Hepatocyte (in vitro differentiated cells): ENCODE data around the gene TNFRSF13B. TPM values are rescaled to one million over a fixed set of nuclear protein-coding genes. Genes with fewer than 3 reads are reported as not detected.
"Not testable (repeated sequence)": the region's sequence is repeated elsewhere in the genome, so short reads cannot be mapped to it uniquely, and the experiment has no call there.

ENCODE experiments used
- DNase-seq: peaks from one replicate; pipeline ENCODE4 v3.0.0-alpha.2; 2016; ENCODE audit warnings: low spot score
- H2AFZ ChIP-seq: fragments of 200-600 bp; sonication (generic); 2 replicates; pipeline ENCODE4 v1.6.0; 2016; ENCODE audit warnings: antibody characterized with exemption, mild to moderate bottlenecking
- H3K27ac ChIP-seq: fragments of 200-600 bp; sonication (generic); 2 replicates; pipeline ENCODE4 v1.5.1; 2016; ENCODE audit warnings: mild to moderate bottlenecking
- H3K27me3 ChIP-seq: fragments of 200-600 bp; sonication (generic); 2 replicates; pipeline ENCODE4 v1.6.1; 2016
- H3K36me3 ChIP-seq: fragments of 200-600 bp; sonication (generic); replicated peaks from 2 replicates; pipeline ENCODE4 v1.5.1; 2016; ENCODE audit warnings: low read depth; ENCODE audit not compliant: insufficient read depth
- H3K4me1 ChIP-seq: fragments of 200-600 bp; sonication (generic); 2 replicates; pipeline ENCODE4 v1.5.1; 2016; ENCODE audit warnings: mild to moderate bottlenecking, moderate library complexity; ENCODE audit not compliant: insufficient read depth
- H3K4me2 ChIP-seq: fragments of 200-600 bp; sonication (generic); 2 replicates; pipeline ENCODE4 v1.6.0; 2016
- H3K4me3 ChIP-seq: fragments of 200-600 bp; sonication (generic); 2 replicates; pipeline ENCODE4 v1.5.1; 2016; ENCODE audit warnings: mild to moderate bottlenecking
- H3K79me2 ChIP-seq: fragments of 200-600 bp; sonication (generic); 2 replicates; pipeline ENCODE4 v1.6.0; 2017; ENCODE audit warnings: mild to moderate bottlenecking
- H3K9me2 ChIP-seq: fragments of 200-600 bp; sonication (generic); replicated peaks from 2 replicates; pipeline ENCODE4 v1.6.0; 2017; ENCODE audit warnings: mild to moderate bottlenecking; ENCODE audit not compliant: insufficient read depth
- H3K9me3 ChIP-seq: fragments of 200-600 bp; sonication (generic); 2 replicates; pipeline ENCODE4 v1.5.1; 2016; ENCODE audit warnings: low read depth, mild to moderate bottlenecking
- H4K20me1 ChIP-seq: fragments of 200-600 bp; sonication (generic); 2 replicates; pipeline ENCODE4 v1.6.0; 2016; ENCODE audit warnings: mild to moderate bottlenecking; ENCODE audit not compliant: insufficient read depth, poor library complexity, severe bottlenecking
- EZH2 ChIP-seq: fragments of 200-600 bp; sonication (generic); IDR thresholded peaks from 2 replicates; pipeline ENCODE4 v1.6.1; 2016; ENCODE audit warnings: antibody characterized with exemption, mild to moderate bottlenecking, borderline replicate concordance
- EZH2phosphoT487 ChIP-seq: fragments of 200-600 bp; sonication (generic); IDR thresholded peaks from one replicate; pipeline ENCODE4 v1.6.1; 2018; ENCODE audit warnings: antibody characterized with exemption, mild to moderate bottlenecking, low read depth, moderate library complexity; ENCODE audit not compliant: unreplicated experiment, severe bottlenecking
- WGBS: methylation state at CpG from one replicate; pipeline ENCODE4 v1.1.6; 2016; ENCODE audit warnings: low lambda C conversion rate; ENCODE audit errors: missing lambda C conversion rate; 5-methylcytosine and 5-hydroxymethylcytosine counted together
- polyA plus RNA-seq: library from polyadenylated mRNA; unstranded; fragments of >200 nt; fragmentation: Nextera tagmentation; extraction: Ambion mirVana; gene quantifications from 2 replicates; pipeline ENCODE4 v1.2.1, GENCODE V29; 2016
- total RNA-seq: library from RNA; depleted of rRNA; stranded (reverse); fragments of >200 nt; gene quantifications from 2 replicates; pipeline ENCODE4 v1.2.3, GENCODE V29; 2014
- TF ChIP-seq, protein P1 (sequence below): fragments of 200-600 bp; sonication (generic); IDR thresholded peaks from 2 replicates; pipeline ENCODE4 v1.5.1; 2016; ENCODE audit warnings: antibody characterized with exemption, mild to moderate bottlenecking; ENCODE audit not compliant: poor library complexity

The TNFRSF13B gene
- total and polyA plus RNA-seq, 2 experiments from 2014 or later: not detected

- 84% methylated on average over 19 of the region's 19 CpGs for WGBS
- DNase-seq: no peak
- H3K79me2 ChIP-seq: no peaks in the 10 kb centered on the region
- H3K4me3 ChIP-seq: no peak overlapping the region
- TF ChIP-seq, protein P1, sequence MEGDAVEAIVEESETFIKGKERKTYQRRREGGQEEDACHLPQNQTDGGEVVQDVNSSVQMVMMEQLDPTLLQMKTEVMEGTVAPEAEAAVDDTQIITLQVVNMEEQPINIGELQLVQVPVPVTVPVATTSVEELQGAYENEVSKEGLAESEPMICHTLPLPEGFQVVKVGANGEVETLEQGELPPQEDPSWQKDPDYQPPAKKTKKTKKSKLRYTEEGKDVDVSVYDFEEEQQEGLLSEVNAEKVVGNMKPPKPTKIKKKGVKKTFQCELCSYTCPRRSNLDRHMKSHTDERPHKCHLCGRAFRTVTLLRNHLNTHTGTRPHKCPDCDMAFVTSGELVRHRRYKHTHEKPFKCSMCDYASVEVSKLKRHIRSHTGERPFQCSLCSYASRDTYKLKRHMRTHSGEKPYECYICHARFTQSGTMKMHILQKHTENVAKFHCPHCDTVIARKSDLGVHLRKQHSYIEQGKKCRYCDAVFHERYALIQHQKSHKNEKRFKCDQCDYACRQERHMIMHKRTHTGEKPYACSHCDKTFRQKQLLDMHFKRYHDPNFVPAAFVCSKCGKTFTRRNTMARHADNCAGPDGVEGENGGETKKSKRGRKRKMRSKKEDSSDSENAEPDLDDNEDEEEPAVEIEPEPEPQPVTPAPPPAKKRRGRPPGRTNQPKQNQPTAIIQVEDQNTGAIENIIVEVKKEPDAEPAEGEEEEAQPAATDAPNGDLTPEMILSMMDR: no peak
- TF ChIP-seq EZH2phosphoT487: no peak
- no peak for TF ChIP-seq EZH2
- H3K27me3 ChIP-seq: no peaks in the 10 kb centered on the region
- H3K27ac ChIP-seq: no peak overlapping the region
- H2AFZ ChIP-seq: no peak overlapping the region
- H3K4me2 ChIP-seq: no peak overlapping the region
- H3K36me3 ChIP-seq: no peaks in the 10 kb centered on the region
- no peaks in the 10 kb centered on the region for H3K9me3 ChIP-seq
- no peaks in the 10 kb centered on the region for H3K4me1 ChIP-seq
- H4K20me1 ChIP-seq: no peaks in the 10 kb centered on the region
- H3K9me2 ChIP-seq: no peaks in the 10 kb centered on the region
These were observed 32.5 kb upstream of the TNFRSF13B start for GRCh38 chr17:17004251-17004996.

DNA sequence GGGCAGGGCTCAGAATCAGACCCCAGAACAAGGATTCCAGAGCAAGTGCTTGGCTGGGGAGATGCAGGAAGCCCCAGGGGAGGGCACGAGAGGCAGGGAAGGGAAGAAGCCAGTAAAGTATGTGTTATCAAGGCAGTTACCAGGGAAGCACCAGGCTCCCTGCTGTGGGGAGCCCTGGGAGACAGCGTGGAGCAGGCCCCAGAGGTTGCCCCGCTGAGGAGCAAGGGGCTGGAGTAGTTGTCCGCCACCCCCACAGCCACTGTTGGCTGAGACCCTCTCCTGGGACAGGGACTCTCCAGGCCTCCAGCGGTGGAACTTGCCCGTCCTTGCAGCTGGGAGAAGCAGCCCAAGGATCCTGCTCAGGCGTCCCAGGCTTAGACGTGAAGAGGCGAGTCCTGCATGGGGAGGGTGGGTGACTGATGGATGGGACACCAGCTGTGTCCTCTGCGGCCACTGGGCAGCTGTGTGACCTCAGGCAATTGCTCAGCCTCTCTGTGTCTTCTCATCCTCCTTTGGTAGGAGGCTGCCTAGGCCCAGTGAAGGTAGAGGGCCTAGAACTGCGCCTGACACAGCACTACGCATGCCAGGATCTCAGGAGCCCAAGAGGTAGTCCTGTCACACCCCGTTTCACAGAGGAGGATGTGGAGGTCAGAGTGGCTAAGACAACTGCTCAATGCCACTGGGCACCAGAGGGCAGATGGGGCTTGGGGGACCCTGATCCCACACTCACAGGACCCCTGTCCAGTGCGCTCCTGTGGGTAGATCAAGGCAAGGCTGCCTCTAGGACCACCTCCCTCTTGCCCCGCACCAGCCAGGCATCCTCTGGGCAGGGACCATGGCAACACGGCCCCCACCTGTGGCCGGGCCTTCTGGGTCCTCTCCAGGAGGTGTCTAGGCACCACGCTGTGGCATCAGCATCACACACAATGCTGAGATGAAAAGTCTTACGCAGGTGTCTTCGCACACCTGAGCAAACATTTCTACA is 31.1 kb upstream of the TNFRSF13B start:
- not testable (repeated sequence) for DNase-seq
- WGBS: 87% methylated on average over 19 of the region's 20 CpGs

DNA sequence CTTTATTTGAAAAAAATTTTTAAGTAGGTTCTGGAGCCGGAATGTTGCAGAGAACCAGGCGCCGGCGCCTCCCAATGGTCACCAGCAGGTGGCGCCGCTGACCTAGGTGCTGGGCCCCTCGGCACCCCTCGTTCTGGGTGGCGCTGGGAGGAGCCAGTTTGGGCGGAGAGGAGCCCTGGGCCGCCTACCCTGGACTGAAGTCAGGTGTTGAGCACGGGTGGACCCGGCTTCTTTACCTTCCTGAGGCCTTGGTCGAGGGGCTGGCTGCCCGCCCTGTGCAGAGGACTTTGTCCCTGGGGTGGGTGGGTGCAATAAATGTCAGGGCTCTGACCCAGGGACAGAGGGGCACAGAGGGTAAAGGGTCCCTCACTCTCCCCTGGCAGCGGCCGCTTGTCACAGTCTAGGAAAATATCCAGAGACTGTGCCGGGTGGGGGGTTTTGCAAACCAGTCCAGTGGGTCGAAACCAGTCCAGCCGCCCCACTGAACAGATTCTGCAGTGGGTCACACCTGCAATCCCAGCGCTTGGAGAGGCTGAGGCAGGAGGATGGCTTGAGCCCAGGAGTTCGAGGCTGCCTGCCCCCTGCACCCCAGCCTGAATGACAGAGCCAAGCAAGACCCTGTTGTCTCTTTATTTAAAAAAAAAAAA is 30.1 kb upstream of the TNFRSF13B start:
- no peak overlapping the region for H3K4me3 ChIP-seq
- H3K27me3 ChIP-seq: no peaks in the 10 kb centered on the region
- DNase-seq: peak; percentile 93
- H3K9me3 ChIP-seq: no peaks in the 10 kb centered on the region
- H3K36me3 ChIP-seq: no peaks in the 10 kb centered on the region
- H3K4me2 ChIP-seq: peak overlapping the region; percentile 60
- H3K79me2 ChIP-seq: no peaks in the 10 kb centered on the region
- no peaks in the 10 kb centered on the region for H3K9me2 ChIP-seq
- H3K27ac ChIP-seq: no peak overlapping the region
- H4K20me1 ChIP-seq: no peaks in the 10 kb centered on the region
- 33% methylated on average over 22 of the region's 22 CpGs for WGBS
- TF ChIP-seq, protein P1: peak; percentile 99
- no peak for TF ChIP-seq EZH2phosphoT487
- no peak for TF ChIP-seq EZH2
- H2AFZ ChIP-seq: no peak overlapping the region
- H3K4me1 ChIP-seq: no peaks in the 10 kb centered on the region

More for the DNA sequence above, 31.1 kb upstream of the TNFRSF13B start:
- not testable (repeated sequence) for H2AFZ ChIP-seq, H4K20me1 ChIP-seq, H3K79me2 ChIP-seq, H3K27ac ChIP-seq, H3K9me3 ChIP-seq, H3K27me3 ChIP-seq, H3K36me3 ChIP-seq, H3K4me2 ChIP-seq, H3K4me1 ChIP-seq, H3K4me3 ChIP-seq, H3K9me2 ChIP-seq
